HG03045 (cell line): Measurements from ENCODE around the gene ZNF776.
"Not testable (repeated sequence)": the region's sequence is repeated elsewhere in the genome, so short reads cannot be mapped to it uniquely, and the experiment has no call there.

Experiments used
- ATAC-seq: cut with Tn5 transposase; IDR thresholded peaks from one replicate; pipeline ENCODE4 v1.9.1; 2021; ENCODE audit warnings: mild to moderate bottlenecking, moderate library complexity; ENCODE audit not compliant: unreplicated experiment

The ZNF776 gene

GRCh38 chr19:57776764-57777296, 30.2 kb downstream of the ZNF776 start:
- ATAC-seq: no peak

GRCh38 chr19:57778336-57778735, 31.7 kb downstream of the ZNF776 start:
- ATAC-seq: no peak

GRCh38 chr19:57779220-57779845, 32.7 kb downstream of the ZNF776 start:
- ATAC-seq: no peak

- no peak for ATAC-seq
These were observed 39.7 kb downstream of the ZNF776 start for GRCh38 chr19:57786286-57786685.

- ATAC-seq: no peak
These were observed 40.3 kb downstream of the ZNF776 start for GRCh38 chr19:57786906-57787305.

DNA sequence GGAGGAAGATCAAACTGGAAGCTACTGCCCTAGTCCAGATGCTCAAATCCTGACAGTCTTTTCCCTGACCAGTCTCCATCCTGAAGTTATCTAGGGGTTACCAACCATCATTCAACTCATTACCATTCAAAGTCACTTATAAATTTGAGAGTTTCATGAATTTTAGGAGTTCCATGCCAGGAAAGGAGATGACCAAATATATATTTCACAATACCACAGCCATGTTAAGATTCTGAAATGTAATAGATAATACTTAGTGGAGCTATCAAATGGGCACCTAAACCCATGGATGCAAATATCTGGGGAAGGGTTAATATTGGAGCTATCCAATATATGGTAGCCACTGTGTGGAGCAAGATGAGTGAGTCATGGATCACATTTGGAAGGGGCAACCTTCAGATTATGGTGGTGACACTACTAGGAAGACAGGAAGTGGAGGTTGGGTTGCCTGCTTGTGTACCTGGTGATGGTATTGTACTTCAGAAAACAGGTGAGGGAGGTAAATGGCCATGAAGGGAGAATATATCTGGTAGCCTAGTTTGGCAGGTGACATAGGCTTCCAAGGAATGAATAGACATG, 41.6 kb downstream of the ZNF776 start:
- no peak for ATAC-seq

DNA sequence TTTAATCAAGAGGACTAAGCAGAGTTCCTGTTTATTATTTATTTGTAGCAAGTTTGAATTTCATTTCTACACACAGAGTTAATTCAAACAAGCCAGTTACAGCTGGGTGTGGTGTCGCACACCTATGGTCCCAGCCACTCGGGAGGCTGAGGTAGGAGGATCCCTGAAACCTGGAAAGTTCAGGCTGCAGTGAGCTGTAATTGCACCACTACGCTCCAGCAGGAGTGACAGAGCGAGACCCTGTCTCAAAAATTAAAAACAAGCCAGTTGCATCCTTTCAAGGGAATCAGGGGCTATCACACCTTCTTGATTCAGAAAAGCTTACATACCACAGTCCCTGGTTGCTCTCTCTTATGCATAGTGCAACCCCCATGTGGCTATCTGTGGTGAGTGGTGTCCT, 42.7 kb downstream of the ZNF776 start:
- ATAC-seq: no peak

DNA sequence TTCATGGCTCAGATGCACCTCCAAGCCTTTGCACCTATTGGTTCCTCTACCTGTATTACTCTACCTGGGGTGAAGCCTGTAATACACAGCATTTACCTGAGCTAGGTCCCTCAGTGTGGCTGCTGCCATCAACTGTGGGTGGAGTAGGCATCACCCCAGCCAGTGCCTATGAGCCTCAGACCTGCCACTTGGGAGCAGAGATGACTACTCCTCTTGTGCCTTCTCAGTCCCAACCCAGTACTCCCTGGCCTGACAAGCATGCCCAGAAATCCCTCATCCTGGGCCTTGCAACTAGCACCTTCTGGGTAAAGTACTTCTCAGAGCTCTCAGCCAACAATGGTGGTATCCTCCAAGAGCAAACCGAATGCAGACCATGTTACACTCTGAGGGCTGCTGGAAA, 50.0 kb downstream of the ZNF776 start:
- not testable (repeated sequence) for ATAC-seq

DNA sequence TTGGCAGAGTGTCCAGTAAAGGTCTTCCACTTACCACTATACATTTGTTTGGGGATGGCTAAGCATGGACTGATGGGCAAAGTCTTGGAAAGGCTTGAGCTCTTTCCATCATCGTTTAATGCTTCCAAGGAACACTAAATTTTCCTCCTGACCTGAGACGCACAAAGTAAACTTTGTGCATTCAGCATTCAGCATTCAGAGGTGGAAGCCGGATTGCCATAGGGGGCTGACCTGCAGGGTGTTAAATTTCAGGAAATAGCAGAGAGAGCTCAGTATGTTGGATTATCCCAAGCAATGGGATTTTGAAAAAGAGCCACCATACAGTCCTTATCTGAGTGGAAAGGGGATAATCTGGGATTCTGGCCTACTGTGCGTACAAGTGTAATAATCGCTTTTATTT, 54.1 kb downstream of the ZNF776 start:
- ATAC-seq: no peak

DNA sequence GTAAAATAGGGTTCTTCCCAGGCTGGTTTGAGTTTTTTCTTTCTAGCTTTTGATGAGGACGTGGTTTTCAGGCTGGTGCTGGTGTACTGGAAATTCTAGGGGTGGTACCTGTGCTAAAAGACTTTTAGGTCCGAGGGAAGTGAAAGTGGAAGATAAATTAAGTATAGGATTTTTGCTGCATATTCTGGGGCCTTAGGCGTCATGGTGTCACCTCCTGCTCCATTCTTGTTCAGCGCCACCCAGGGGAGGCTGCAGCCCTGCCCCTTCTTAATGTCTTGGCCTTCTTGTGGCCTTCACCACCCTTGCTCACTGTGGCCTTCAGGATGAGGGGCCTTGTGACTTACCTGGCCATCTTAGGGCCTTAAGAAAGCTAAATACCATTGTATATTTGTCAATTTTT, 55.7 kb downstream of the ZNF776 start:
- no peak for ATAC-seq

- no peak for ATAC-seq
These were observed 56.6 kb downstream of the ZNF776 start for GRCh38 chr19:57803265-57803593.

DNA sequence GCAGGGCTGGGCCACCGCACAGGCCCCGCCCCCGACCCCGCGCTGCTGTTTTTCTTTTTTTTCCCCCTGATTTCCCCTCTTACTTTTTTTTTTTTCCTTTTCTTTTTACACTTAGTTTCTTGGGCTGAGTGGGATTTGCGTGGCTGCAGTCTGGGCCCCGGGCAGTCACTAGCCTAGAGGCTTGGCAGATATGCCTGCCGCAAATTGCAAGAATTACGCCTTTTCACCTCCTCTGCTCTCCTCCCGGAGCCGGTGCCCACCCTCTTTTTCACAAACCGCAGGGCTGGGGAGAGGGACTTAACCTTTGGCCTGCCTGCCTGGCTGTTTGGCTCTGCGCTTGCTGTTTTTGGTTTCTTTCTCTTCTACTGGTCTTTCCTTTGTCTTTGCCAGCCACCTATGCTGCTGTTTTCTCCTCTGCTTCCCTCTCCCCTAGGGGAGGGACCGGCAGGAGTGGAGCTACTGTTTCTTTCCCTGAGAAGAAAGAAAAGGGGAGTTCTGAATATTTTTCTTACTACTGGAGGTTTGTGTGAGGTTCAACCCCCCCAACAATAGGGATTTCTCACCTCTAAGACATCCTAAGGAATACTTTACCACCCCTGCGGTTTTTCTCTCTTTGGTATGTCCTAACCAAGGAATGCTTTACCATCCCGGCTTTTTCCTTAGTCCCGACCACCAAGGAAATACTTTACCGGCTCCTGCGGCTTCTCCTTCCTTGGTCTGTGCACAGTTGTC, 57.1 kb downstream of the ZNF776 start:
- no peak for ATAC-seq

- no peak for ATAC-seq
These were observed 60.9 kb downstream of the ZNF776 start for GRCh38 chr19:57807541-57807940.
